Measurements from ENCODE around the gene ALG14.

The ALG14 gene

DNA sequence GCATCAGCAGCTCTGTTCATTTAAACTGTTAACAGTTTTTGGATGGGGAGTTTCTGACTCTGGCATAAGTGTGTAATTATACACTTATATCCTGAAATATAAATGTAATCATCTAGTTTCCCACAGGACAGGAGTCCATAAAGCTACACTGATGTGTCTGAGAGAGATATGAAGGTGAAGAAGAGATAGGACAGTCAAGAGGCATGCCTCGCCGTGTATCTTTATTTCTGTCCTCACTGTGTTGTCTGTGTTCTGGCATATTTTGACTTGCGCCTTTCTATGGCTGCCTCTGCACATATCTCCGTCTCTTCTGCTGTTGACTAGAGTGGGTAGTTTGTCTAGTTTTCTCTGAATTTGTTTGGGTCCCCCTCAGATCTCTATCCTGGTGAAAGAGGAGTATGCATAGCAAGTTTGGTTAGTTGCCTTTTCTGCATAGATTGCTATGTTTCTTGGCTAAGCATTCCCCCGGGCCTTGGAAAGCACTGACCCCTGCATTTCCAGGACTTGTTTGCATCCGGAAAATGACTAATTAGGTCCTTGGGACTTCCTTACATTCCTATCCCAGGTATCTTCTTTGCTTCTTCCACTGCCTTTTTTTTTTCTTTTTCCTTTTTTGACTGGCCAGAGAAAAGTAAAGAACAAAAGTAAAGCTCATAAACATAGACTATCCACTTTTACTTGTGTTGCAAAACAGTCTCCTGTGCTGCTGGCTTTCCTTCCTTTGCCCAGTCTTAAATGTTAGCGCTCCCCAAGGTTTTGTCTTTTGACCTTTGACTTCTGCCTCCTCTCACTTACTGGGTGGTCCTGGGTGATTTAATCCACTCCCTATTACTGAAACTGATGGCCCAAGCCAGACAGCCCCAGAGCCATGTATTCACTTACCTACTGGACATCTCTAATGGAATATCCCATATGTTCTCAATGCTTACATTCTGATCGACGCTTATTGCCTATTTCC is 118.2 kb downstream of the ALG14 start:
- peak overlapping the region; percentile 24 for H3K27ac ChIP-seq (ENCODE audit: low read length)
- peak overlapping the region in 1 of 2 donors; percentile 7 for H3K9ac ChIP-seq (ENCODE audit: low read length in 2 of 2)
- no peak overlapping the region for H3K4me3 ChIP-seq (ENCODE audit: low read length in 2 of 2)
- no peaks in the 10 kb centered on the region for H3K27me3 ChIP-seq (ENCODE audit: control insufficient read depth in 1 of 2, insufficient read depth in 2 of 2, low read length in 2 of 2)
- no peaks in the 10 kb centered on the region for H3K36me3 ChIP-seq (ENCODE audit: control insufficient read depth in 2 of 2, insufficient read depth in 2 of 2, low read length in 2 of 2)
- H3K9me3 ChIP-seq (ENCODE audit: control insufficient read depth in 2 of 2, low read length in 2 of 2), result no peaks in the 10 kb centered on the region
- peaks cover 14% of the 10 kb centered on the region for H3K4me1 ChIP-seq (ENCODE audit: control insufficient read depth, insufficient read depth, low read length)

DNA sequence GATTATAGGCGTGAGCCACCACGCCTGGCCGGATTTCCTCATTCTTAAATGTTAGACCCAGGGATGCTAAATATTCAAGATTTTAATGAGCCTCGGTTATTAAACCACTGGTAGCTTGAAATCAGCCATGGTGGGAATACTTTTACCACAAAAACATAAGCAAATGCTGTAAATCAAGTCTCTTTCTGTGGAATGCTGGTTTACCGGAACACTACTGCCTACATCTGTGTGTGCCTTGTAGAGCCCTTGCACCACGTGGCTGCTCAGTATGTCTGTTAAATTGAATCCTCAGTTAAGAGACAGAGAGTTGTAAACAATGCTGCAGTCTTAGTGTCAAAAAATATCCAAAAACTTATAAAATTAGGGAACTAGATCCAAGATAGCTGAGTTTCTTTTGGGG is 119.0 kb downstream of the ALG14 start:
- H3K9ac ChIP-seq (ENCODE audit: low read length in 2 of 2), result no peak overlapping the region
- H3K4me1 ChIP-seq (ENCODE audit: control insufficient read depth, insufficient read depth, low read length), result peaks cover 14% of the 10 kb centered on the region
- H3K27me3 ChIP-seq (ENCODE audit: control insufficient read depth in 1 of 2, insufficient read depth in 2 of 2, low read length in 2 of 2), result no peaks in the 10 kb centered on the region
- no peak overlapping the region for H3K27ac ChIP-seq (ENCODE audit: low read length)
- H3K36me3 ChIP-seq (ENCODE audit: control insufficient read depth in 2 of 2, insufficient read depth in 2 of 2, low read length in 2 of 2), result no peaks in the 10 kb centered on the region
- H3K9me3 ChIP-seq (ENCODE audit: control insufficient read depth in 2 of 2, low read length in 2 of 2), result no peaks in the 10 kb centered on the region
- no peak overlapping the region for H3K4me3 ChIP-seq (ENCODE audit: low read length in 2 of 2)

DNA sequence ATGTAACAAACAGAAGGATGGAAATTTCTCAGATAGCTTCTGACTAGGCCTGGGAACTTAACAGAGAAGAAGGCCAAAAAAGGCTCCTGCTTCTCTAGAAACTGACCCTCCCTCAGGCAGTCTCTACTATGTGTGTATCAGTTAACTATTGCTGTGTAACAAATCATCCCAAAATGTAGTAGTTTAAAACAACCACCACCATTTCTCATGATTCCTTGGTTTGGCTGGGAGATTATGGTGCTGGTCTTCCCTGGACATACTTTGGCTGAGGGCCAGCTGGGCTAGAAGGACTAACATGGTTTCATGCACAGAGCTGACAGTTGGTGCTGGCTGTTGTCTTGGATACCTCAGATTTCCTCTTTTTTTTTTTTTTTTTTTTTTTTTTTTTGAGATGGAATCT is 119.6 kb downstream of the ALG14 start:
- Histone ChIP-seq H3K9me3 (ENCODE audit: control insufficient read depth in 2 of 2, low read length in 2 of 2) (no peaks in the 10 kb centered on the region), H3K36me3 (ENCODE audit: control insufficient read depth in 2 of 2, insufficient read depth in 2 of 2, low read length in 2 of 2) (no peaks in the 10 kb centered on the region), H3K4me3 (ENCODE audit: low read length in 2 of 2) (no peak overlapping the region), H3K4me1 (ENCODE audit: control insufficient read depth, insufficient read depth, low read length) (peaks cover 14% of the 10 kb centered on the region), H3K9ac (ENCODE audit: low read length in 2 of 2) (no peak overlapping the region), H3K27ac (ENCODE audit: low read length) (no peak overlapping the region), H3K27me3 (ENCODE audit: control insufficient read depth in 1 of 2, insufficient read depth in 2 of 2, low read length in 2 of 2) (no peaks in the 10 kb centered on the region)

DNA sequence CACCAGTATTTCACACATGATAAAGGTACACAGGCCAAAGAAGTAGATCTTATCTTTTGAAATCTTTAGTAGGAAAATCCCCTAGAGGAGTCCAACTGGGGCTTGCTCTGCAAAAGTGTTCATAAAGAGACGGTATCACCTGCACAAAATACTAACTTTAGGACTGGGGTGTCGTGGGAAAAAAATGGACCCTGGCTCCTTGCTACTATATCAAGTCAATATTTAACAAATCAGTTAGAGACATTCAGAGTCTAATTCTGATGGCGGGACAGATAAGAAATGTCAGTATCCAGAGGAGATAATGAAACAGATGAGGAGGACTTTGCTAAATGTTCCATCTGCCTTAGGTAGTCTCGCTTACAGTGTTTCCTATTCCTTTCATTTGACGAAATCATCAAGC is 120.2 kb downstream of the ALG14 start:
- H3K27ac ChIP-seq (ENCODE audit: low read length), result no peak overlapping the region

DNA sequence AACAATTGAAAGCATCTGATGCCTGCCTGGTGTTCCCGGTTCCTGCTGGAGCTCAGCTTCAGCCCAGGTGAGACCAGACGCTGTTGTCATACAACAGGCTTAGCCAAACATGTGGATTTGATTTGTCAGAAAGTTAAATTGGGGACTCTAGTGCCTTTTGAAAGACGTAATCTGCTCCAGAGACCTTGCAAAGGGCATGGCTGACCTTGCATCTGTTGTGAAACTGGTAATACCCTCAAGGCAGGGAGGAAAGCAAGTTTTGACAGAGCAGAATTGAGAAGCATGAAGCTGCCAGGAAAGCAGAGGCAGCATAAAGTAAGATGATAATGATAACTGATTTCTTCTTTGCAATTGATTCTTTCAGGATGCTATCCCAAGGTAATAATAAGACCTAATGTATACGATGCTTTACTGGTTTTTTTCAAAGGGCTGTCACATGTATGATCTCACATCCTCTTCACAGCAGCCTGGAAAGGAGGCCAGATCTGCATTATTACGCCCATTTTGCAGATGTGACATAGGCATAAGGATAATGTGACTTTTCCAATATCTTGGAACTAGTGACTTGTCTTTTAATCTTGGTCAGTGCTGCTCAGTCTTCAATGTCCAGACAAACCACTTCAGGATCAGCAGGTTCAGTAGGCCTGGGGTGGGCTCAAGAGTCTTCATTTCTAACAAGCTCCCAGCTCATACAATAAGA is 121.1 kb downstream of the ALG14 start:
- Histone ChIP-seq H3K9ac (ENCODE audit: low read length in 2 of 2) (no peak overlapping the region), H3K9me3 (ENCODE audit: control insufficient read depth in 2 of 2, low read length in 2 of 2) (no peaks in the 10 kb centered on the region), H3K4me3 (ENCODE audit: low read length in 2 of 2) (no peak overlapping the region), H3K27ac (ENCODE audit: low read length) (no peak overlapping the region), H3K4me1 (ENCODE audit: control insufficient read depth, insufficient read depth, low read length) (peaks cover 17% of the 10 kb centered on the region), H3K27me3 (ENCODE audit: control insufficient read depth in 1 of 2, insufficient read depth in 2 of 2, low read length in 2 of 2) (no peaks in the 10 kb centered on the region), H3K36me3 (ENCODE audit: control insufficient read depth in 2 of 2, insufficient read depth in 2 of 2, low read length in 2 of 2) (no peaks in the 10 kb centered on the region)

More for the DNA sequence above, 120.2 kb downstream of the ALG14 start:
- H3K27me3 ChIP-seq (ENCODE audit: control insufficient read depth in 1 of 2, insufficient read depth in 2 of 2, low read length in 2 of 2), result no peaks in the 10 kb centered on the region
- no peak overlapping the region for H3K4me3 ChIP-seq (ENCODE audit: low read length in 2 of 2)
- H3K4me1 ChIP-seq (ENCODE audit: control insufficient read depth, insufficient read depth, low read length), result peaks cover 14% of the 10 kb centered on the region
- no peaks in the 10 kb centered on the region for H3K9me3 ChIP-seq (ENCODE audit: control insufficient read depth in 2 of 2, low read length in 2 of 2)
- H3K9ac ChIP-seq (ENCODE audit: low read length in 2 of 2), result no peak overlapping the region
- no peaks in the 10 kb centered on the region for H3K36me3 ChIP-seq (ENCODE audit: control insufficient read depth in 2 of 2, insufficient read depth in 2 of 2, low read length in 2 of 2)

DNA sequence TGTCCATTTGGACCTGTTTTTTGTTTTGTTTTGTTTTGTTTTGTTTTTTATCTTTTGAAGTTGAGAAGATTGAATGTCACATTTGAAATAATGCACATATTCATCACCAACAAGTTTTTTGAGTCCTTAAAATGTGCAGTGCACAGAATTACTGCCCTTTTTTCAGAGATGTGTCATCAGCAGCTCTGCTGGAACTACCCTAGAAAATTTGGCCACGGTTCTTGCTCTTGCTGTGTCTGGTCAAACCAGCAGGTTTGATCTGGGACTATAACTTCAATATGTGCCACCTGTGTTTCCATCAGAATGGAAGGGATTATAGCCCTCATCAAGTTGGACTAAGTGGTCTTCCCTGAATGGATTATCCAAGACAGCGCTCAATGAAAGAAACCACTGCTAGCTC is 121.7 kb downstream of the ALG14 start:
- H3K9me3 ChIP-seq (ENCODE audit: control insufficient read depth in 2 of 2, low read length in 2 of 2), result no peaks in the 10 kb centered on the region
- H3K27me3 ChIP-seq (ENCODE audit: control insufficient read depth in 1 of 2, insufficient read depth in 2 of 2, low read length in 2 of 2), result no peaks in the 10 kb centered on the region
- no peak overlapping the region for H3K4me3 ChIP-seq (ENCODE audit: low read length in 2 of 2)
- H3K4me1 ChIP-seq (ENCODE audit: control insufficient read depth, insufficient read depth, low read length), result peaks cover 19% of the 10 kb centered on the region
- H3K9ac ChIP-seq (ENCODE audit: low read length in 2 of 2), result no peak overlapping the region
- no peak overlapping the region for H3K27ac ChIP-seq (ENCODE audit: low read length)
- no peaks in the 10 kb centered on the region for H3K36me3 ChIP-seq (ENCODE audit: control insufficient read depth in 2 of 2, insufficient read depth in 2 of 2, low read length in 2 of 2)

DNA sequence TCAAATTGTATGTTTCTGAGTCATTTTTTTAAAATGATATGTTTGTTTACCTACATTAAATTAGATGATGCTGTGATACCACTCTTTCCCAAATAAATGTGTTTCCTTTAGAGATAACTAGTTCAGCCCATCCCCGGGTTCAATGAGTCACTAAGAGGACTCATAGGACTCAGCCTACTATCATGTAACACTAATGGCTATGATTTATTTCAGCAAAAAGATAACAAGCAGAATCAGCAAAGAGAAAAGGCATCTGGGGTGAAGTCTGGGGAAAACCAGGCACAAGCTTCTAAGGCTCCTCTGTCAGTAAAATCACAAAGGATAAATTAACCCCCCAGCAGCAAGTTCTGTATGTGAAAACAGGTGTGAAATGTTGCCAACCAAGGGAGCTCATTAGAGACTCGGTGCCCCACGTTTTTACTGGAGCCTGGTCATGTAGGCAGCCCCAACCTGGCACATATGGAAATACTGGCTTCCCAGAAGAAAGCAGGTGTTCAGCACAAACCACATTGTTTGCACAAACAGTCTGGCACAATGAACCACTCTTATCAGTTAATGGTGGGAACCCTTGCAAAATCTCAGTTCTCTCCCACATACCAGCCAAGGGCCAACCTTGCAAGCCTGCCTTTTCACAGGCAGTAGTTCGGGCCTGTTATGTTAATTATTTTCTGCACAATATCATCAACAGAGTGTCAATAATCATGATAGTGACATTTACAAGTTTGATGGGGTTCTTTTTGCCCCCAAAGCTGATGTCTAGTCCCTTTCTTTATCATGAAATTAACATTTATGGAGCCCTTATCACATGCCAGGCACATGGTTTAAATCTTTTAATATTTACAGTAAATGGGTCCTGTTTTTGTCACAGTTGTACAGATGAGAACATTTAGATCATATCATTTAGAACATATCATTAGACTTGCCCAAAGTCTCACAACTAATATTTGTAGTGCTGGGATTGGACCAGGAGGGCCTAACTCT is 122.8 kb downstream of the ALG14 start:
- peaks cover 10% of the 10 kb centered on the region for H3K4me1 ChIP-seq (ENCODE audit: control insufficient read depth, insufficient read depth, low read length)
- no peak overlapping the region for H3K27ac ChIP-seq (ENCODE audit: low read length)
- H3K9me3 ChIP-seq (ENCODE audit: control insufficient read depth in 2 of 2, low read length in 2 of 2), result no peaks in the 10 kb centered on the region
- no peak overlapping the region for H3K9ac ChIP-seq (ENCODE audit: low read length in 2 of 2)
- no peak overlapping the region for H3K4me3 ChIP-seq (ENCODE audit: low read length in 2 of 2)
- H3K27me3 ChIP-seq (ENCODE audit: control insufficient read depth in 1 of 2, insufficient read depth in 2 of 2, low read length in 2 of 2), result no peaks in the 10 kb centered on the region
- H3K36me3 ChIP-seq (ENCODE audit: control insufficient read depth in 2 of 2, insufficient read depth in 2 of 2, low read length in 2 of 2), result no peaks in the 10 kb centered on the region

DNA sequence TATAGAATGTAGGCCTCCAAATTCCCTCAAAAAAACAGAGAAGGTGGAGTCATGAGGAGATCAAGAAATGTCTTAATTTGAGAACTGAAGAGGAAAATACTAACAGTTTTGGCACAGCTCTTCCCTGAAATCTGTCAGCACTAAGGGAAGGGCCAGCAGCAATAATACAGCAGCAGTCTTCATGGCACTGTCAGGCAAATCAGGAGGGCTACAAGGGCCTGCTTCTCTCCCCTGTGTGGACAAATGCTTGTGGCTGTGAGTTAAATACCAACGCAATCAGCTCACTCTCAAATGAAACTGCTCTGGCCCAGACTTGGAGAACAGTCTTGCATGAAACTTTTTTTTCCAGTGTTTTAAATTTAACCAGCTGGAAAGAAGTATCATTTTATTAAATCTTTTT is 125.3 kb downstream of the ALG14 start:
- Histone ChIP-seq H3K27ac (ENCODE audit: low read length) (no peak overlapping the region), H3K4me3 (ENCODE audit: low read length in 2 of 2) (no peak overlapping the region), H3K4me1 (ENCODE audit: control insufficient read depth, insufficient read depth, low read length) (peaks cover 6% of the 10 kb centered on the region), H3K36me3 (ENCODE audit: control insufficient read depth in 2 of 2, insufficient read depth in 2 of 2, low read length in 2 of 2) (no peaks in the 10 kb centered on the region), H3K9me3 (ENCODE audit: control insufficient read depth in 2 of 2, low read length in 2 of 2) (no peaks in the 10 kb centered on the region), H3K9ac (ENCODE audit: low read length in 2 of 2) (no peak overlapping the region), H3K27me3 (ENCODE audit: control insufficient read depth in 1 of 2, insufficient read depth in 2 of 2, low read length in 2 of 2) (no peaks in the 10 kb centered on the region)

DNA sequence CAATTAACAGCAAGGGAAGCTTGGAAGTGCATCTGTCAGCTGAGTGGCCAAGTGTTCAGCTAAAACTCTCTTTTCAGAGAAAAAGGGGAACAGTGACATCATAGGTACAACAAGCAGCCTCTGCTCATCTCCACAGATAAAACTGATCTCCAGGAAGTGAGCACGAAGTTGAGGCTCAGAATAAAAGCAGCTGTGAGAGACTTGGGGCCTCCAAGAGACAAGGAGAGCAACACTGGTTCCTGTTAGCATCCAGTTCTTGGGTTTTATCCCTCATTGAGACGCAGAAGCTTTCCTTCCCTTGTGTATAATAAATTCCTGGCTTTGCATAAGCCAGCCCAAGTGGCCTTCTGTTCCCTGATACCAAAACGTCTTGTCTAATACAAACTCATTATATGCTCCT is 125.9 kb downstream of the ALG14 start:
- H3K27ac ChIP-seq (ENCODE audit: low read length), result peak overlapping the region; percentile 18
- H3K36me3 ChIP-seq (ENCODE audit: control insufficient read depth in 2 of 2, insufficient read depth in 2 of 2, low read length in 2 of 2), result no peaks in the 10 kb centered on the region
- H3K4me1 ChIP-seq (ENCODE audit: control insufficient read depth, insufficient read depth, low read length), result peaks cover 6% of the 10 kb centered on the region
- H3K4me3 ChIP-seq (ENCODE audit: low read length in 2 of 2), result no peak overlapping the region
- H3K9ac ChIP-seq (ENCODE audit: low read length in 2 of 2), result no peak overlapping the region
- H3K27me3 ChIP-seq (ENCODE audit: control insufficient read depth in 1 of 2, insufficient read depth in 2 of 2, low read length in 2 of 2), result no peaks in the 10 kb centered on the region
- no peaks in the 10 kb centered on the region for H3K9me3 ChIP-seq (ENCODE audit: control insufficient read depth in 2 of 2, low read length in 2 of 2)

Data from stomach smooth muscle (tissue), 2 donors.